GM12801 (cell line): ENCODE measurements around the gene SORCS2.

Source experiments
- TF ChIP-seq, protein P1 (sequence below): IDR thresholded peaks from one replicate; pipeline ENCODE4 v1.5.1; 2011; ENCODE audit warnings: control low read depth; ENCODE audit not compliant: insufficient read length; ENCODE audit errors: extremely low read depth

SORCS2 gene

GRCh38 chr4:7658341-7659204, 466.2 kb downstream of the SORCS2 start:
- TF ChIP-seq, protein P1, sequence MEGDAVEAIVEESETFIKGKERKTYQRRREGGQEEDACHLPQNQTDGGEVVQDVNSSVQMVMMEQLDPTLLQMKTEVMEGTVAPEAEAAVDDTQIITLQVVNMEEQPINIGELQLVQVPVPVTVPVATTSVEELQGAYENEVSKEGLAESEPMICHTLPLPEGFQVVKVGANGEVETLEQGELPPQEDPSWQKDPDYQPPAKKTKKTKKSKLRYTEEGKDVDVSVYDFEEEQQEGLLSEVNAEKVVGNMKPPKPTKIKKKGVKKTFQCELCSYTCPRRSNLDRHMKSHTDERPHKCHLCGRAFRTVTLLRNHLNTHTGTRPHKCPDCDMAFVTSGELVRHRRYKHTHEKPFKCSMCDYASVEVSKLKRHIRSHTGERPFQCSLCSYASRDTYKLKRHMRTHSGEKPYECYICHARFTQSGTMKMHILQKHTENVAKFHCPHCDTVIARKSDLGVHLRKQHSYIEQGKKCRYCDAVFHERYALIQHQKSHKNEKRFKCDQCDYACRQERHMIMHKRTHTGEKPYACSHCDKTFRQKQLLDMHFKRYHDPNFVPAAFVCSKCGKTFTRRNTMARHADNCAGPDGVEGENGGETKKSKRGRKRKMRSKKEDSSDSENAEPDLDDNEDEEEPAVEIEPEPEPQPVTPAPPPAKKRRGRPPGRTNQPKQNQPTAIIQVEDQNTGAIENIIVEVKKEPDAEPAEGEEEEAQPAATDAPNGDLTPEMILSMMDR = no peak

- TF ChIP-seq, protein P1 = no peak
Observed at GRCh38 chr4:7659429-7660175, 467.3 kb downstream of the SORCS2 start.

GRCh38 chr4:7660176-7661039, 468.1 kb downstream of the SORCS2 start:
- TF ChIP-seq, protein P1 = no peak

GRCh38 chr4:7661066-7661748, 468.9 kb downstream of the SORCS2 start:
- TF ChIP-seq, protein P1 = no peak

GRCh38 chr4:7661846-7662506, 469.6 kb downstream of the SORCS2 start:
- TF ChIP-seq, protein P1 = no peak

- TF ChIP-seq, protein P1 = no peak
Observed at GRCh38 chr4:7662507-7662846, 470.1 kb downstream of the SORCS2 start.
